B cell (primary cell): ENCODE results near the gene NMD3. TPM values are rescaled to one million over a fixed set of nuclear protein-coding genes. Genes with fewer than 3 reads are reported as not detected.

ENCODE experiments used
- ATAC-seq: fragments of 200-7000 bp; cut with Tn5 transposase; one replicate; pipeline ENCODE4 v1.10.0; 2021; ENCODE audit warnings: low read depth, mild to moderate bottlenecking, moderate number of reproducible peaks, moderate library complexity
- CTCF ChIA-PET: fragments of 350-600 bp; sonication (Branson Sonifier 250); formaldehyde crosslinking; loops from one replicate; lab custom pipeline; 2021; ENCODE audit warnings: antibody characterized with exemption, inconsistent platforms; lab: Charles Lee
- POLR2A ChIA-PET: fragments of 350-600 bp; sonication (Branson Sonifier 250); formaldehyde crosslinking; loops from one replicate; lab custom pipeline; 2021; ENCODE audit warnings: antibody characterized with exemption; lab: Charles Lee
- DNase-seq: peaks from one replicate; pipeline ENCODE4 v3.0.0; 2013
- H2AFZ ChIP-seq: 2 replicates; pipeline ENCODE4 v1.6.1; 2012; ENCODE audit warnings: mild to moderate bottlenecking, low read depth, low read length; ENCODE audit not compliant: insufficient read depth, poor library complexity, severe bottlenecking
- H3K27ac ChIP-seq, 2 donors: 1 replicate in 1 of 2; 2 replicates in 1 of 2; pipeline ENCODE4 v1.5.1; 2012 to 2013; ENCODE audit warnings: low read length in 2 of 2, mild to moderate bottlenecking in 2 of 2, moderate library complexity in 1 of 2
- H3K27me3 ChIP-seq, 4 experiments: fragments of 200-600 bp in 1 of 4; sonication (generic) in 1 of 4; replicated peaks in 1 of 4; 1 replicate in 2 of 4; 2 replicates in 2 of 4; pipeline versions ENCODE4 v1.6.1 to v1.7.0; 2013 to 2016; ENCODE audit warnings: low read length in 3 of 4, mild to moderate bottlenecking in 2 of 4, mixed read lengths in 1 of 4, moderate library complexity in 1 of 4; ENCODE audit not compliant: insufficient read depth in 4 of 4, control insufficient read depth in 3 of 4; ENCODE audit errors: control extremely low read depth in 1 of 4
- H3K36me3 ChIP-seq, 2 experiments: replicated peaks in 1 of 2; 1 replicate in 1 of 2; 2 replicates in 1 of 2; pipeline versions ENCODE4 v1.6.1 to v1.7.1; 2013; ENCODE audit warnings: low read length in 1 of 2; ENCODE audit not compliant: insufficient read depth in 2 of 2, control insufficient read depth in 1 of 2; ENCODE audit errors: control extremely low read depth in 1 of 2, extremely low read depth in 1 of 2
- H3K4me1 ChIP-seq, 2 donors: fragments of 200-600 bp in 1 of 2; sonication (generic) in 1 of 2; 1 replicate in 1 of 2; 2 replicates in 1 of 2; pipeline versions ENCODE4 v1.5.1 to v1.6.1; 2013 to 2017; ENCODE audit warnings: low read length in 2 of 2; ENCODE audit not compliant: control insufficient read depth in 2 of 2, insufficient read depth in 2 of 2
- H3K4me2 ChIP-seq: replicated peaks from 2 replicates; pipeline ENCODE3; 2012; ENCODE audit warnings: mild to moderate bottlenecking, low read depth, low read length; ENCODE audit not compliant: poor library complexity, severe bottlenecking
- H3K4me3 ChIP-seq, 5 experiments: fragments of 200-600 bp in 1 of 5; sonication (generic) in 1 of 5; 1 replicate in 3 of 5; 2 replicates in 2 of 5; pipeline versions ENCODE4 v1.5.1 to v1.7.0; 2011 to 2016; ENCODE audit warnings: low read length in 4 of 5, mild to moderate bottlenecking in 4 of 5, low read depth in 2 of 5, control low read depth in 1 of 5, moderate library complexity in 1 of 5; ENCODE audit not compliant: insufficient read depth in 1 of 5; ENCODE audit errors: control extremely low read depth in 1 of 5, extremely low read depth in 1 of 5
- H3K79me2 ChIP-seq: fragments of 200-600 bp; sonication (generic); one replicate; pipeline ENCODE4 v1.6.0; 2016; ENCODE audit warnings: low read length; ENCODE audit not compliant: control insufficient read depth, insufficient read depth
- H3K9ac ChIP-seq: fragments of 200-600 bp; sonication (generic); 2 replicates; pipeline ENCODE4 v1.6.1; 2017; ENCODE audit warnings: mild to moderate bottlenecking, low read length, moderate library complexity
- H3K9me3 ChIP-seq, 3 donors: one replicate each; pipeline versions ENCODE4 v1.6.1 to v1.7.1; 2013; ENCODE audit warnings: low read length in 2 of 3; ENCODE audit not compliant: control insufficient read depth in 2 of 3, insufficient read depth in 1 of 3; ENCODE audit errors: control extremely low read depth in 1 of 3
- H4K20me1 ChIP-seq: 2 replicates; pipeline ENCODE4 v1.6.0; 2012; ENCODE audit warnings: mild to moderate bottlenecking, low read length; ENCODE audit not compliant: insufficient read depth, control insufficient read depth, poor library complexity, severe bottlenecking
- H3K27ac Mint-ChIP-seq: one replicate; pipeline ENCODE4 v1.8.0; 2021; ENCODE audit warnings: mixed read lengths
- H3K27me3 Mint-ChIP-seq: one replicate; pipeline ENCODE4 v1.8.0; 2021; ENCODE audit warnings: mixed read lengths
- H3K4me1 Mint-ChIP-seq: one replicate; pipeline ENCODE4 v1.8.0; 2021; ENCODE audit warnings: mixed read lengths
- H3K4me3 Mint-ChIP-seq: one replicate; pipeline ENCODE4 v1.8.0; 2021; ENCODE audit warnings: mixed read lengths
- H3K9me3 Mint-ChIP-seq: one replicate; pipeline ENCODE4 v1.8.0; 2022; ENCODE audit warnings: mixed read lengths; ENCODE audit not compliant: insufficient read depth
- CTCF ChIP-seq: fragments of 200-600 bp; IDR thresholded peaks from one replicate; pipeline ENCODE4 v1.8.0; 2022; ENCODE audit warnings: antibody characterized with exemption, mild to moderate bottlenecking
- EZH2 ChIP-seq: IDR thresholded peaks from 2 replicates; pipeline ENCODE4 v1.6.1; 2012; ENCODE audit warnings: borderline replicate concordance, low read depth, mild to moderate bottlenecking, moderate library complexity, low read length; ENCODE audit not compliant: insufficient read depth, poor library complexity, severe bottlenecking
- WGBS: methylation state at CpG from one replicate; pipeline ENCODE4 v1.1.5; 2013; ENCODE audit warnings: missing lambda C conversion rate; ENCODE audit not compliant: insufficient coverage; 5-methylcytosine and 5-hydroxymethylcytosine counted together
- intact Hi-C: fragments of 100-400 bp; cut with micrococcal nuclease; formaldehyde crosslinking; loops from one replicate; pipeline ENCODE4 v1.10.0; 2022
- polyA minus RNA-seq: library from RNA; depleted of rRNA, polyadenylated mRNA; stranded (reverse); fragments of >200 nt; gene quantifications from 2 replicates; pipeline ENCODE4 v1.2.3, GENCODE V29; 2012
- polyA plus RNA-seq: library from polyadenylated mRNA; depleted of rRNA; stranded (reverse); fragments of >200 nt; gene quantifications from 2 replicates; pipeline ENCODE4 v1.2.3, GENCODE V29; 2012
- total RNA-seq, 2 donors: library from RNA; stranded (reverse); fragments of 120-200 nt in 1 of 2; gene quantifications; 1 replicate in 1 of 2; 2 replicates in 1 of 2; pipeline versions ENCODE4 v1.2.3 to v1.2.4, GENCODE V29; 2013 to 2022

NMD3 gene
- total RNA-seq (36.1 and 38.0 TPM in 2 replicates), polyA plus RNA-seq (14.5 and 25.4 TPM in 2 replicates), polyA minus RNA-seq (20.3 and 27.0 TPM in 2 replicates)
- 40.0 TPM for total RNA-seq (2013)

- Histone ChIP-seq H3K4me2 (peak within 1 kb of the TSS; percentile 83), H3K36me3 (peaks cover 0 to 7% of the 10 kb centered on the region in 2 experiments), H4K20me1 (peaks cover 17% of the 10 kb centered on the region), H3K9me3 (no peaks in the 10 kb centered on the region), H2AFZ (peak within 1 kb of the TSS; percentile 96), H3K9ac (peak within 1 kb of the TSS; percentile 94), H3K4me1 (peaks cover 22% of the 10 kb centered on the region in 2 donors), H3K4me3 (peak within 1 kb of the TSS; percentile 70 to 95 (median 92)), H3K79me2 (peaks cover 37% of the 10 kb centered on the region), H3K27ac (peak within 1 kb of the TSS; percentile 64 to 81), H3K27me3 (peaks cover 0 to 5% (median 2%) of the 10 kb centered on the region in 4 experiments)
- H3K27ac Mint-ChIP-seq: peak within 1 kb of the TSS; percentile 94
- ChIA-PET POLR2A (interaction anchor here (0.7 kb wide), 1 partner anchor 20 kb away, joined by 4 read pairs; no protein-coding TSS in a partner anchor), CTCF (interaction anchor here (0.9 kb wide), 2 partner anchors 9 to 281 kb away, joined by 3 read pairs; no protein-coding TSS in a partner anchor)
- peak; percentile 95 for ATAC-seq
- peak; percentile 93 for DNase-seq
- WGBS: under 1% methylated on average over 69 of the region's 71 CpGs
- peaks cover 27% of the 10 kb centered on the region for H3K4me1 Mint-ChIP-seq
- no peaks in the 10 kb centered on the region for H3K9me3 Mint-ChIP-seq
- intact Hi-C loops: loop anchor here (1.0 to 10.0 kb wide), 4 partner anchors 464 to 824 kb away; partner anchors contain the start of genes IFT80, KPNA4, PPM1L and SMC4
- H3K27me3 Mint-ChIP-seq: peaks cover 10% of the 10 kb centered on the region
- H3K4me3 Mint-ChIP-seq: peak within 1 kb of the TSS; percentile 94
- TF ChIP-seq EZH2: no peak
- TF ChIP-seq CTCF: no peak
Observed at GRCh38 chr3:161220850-161221753, at the start of gene NMD3. NMD3 (plus strand) TSS chr3:161221311; CDS start chr3:161222014, 703 bp downstream.
